CD4-positive, alpha-beta T cell treated with Interleukin-15 for 1 hour (primary cell): ENCODE data around the gene DCP2.

Experiments
- DNase-seq: peaks from one replicate; pipeline ENCODE4 v3.0.0-alpha.2; 2020

Gene DCP2

DNA sequence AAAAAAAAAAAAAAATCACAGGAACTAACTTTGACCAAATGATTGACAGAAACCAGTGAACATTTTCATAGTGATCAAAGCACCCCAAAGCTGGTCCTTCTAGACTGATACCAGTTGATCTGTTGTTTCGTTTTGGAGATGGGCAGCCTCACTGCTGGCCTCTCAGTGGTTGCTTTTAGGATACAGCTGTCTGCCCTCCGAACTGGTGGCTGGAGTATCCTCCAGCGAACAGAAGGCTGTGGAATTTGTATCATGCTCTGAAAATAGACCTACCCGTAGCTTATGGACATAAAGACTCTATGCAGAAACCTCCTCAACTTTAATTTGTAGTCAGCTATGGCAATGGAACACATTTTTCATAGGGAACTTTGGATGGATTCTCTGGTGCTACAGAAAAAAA is 49.0 kb downstream of the DCP2 start:
- no peak for DNase-seq

DNA sequence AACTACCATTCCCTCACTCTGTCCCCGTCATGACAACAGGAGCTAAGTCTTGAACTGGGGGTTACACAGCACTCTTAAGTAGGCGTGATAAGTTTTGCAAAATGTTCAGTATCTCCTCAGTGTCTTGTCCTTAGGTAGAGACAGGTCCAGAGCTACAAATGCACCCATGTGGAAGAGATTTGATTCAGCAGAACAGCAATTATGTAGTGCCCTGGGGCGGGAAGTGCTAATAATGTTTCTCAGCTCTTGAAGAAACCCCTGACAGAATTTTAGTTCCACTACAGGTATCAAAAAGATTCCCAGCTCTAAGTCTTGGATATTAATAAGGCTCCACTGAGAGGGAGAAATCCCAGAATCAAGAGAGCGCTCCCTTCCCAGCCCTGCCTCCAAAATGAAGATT is 49.6 kb downstream of the DCP2 start:
- DNase-seq = no peak

DNA sequence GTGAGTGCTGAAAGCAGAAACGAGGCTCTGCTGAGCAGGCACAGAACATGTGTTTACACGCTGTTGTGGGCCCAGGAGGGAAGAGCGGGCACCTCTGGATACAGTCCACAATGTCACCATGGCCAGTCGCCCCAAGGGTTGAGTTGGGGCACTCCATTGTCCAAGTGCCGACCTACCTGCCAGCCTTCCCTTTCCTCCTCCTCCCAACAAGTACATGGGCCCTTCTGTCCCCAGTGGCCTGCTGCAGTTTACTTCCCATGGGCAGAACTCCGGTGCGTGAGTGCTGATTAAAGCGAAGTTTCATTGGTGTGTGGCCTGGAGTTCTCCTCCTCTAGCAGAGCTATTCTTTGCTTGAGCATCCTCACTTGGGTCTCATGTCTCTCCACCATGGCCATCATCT is 50.4 kb downstream of the DCP2 start:
- no peak for DNase-seq

DNA sequence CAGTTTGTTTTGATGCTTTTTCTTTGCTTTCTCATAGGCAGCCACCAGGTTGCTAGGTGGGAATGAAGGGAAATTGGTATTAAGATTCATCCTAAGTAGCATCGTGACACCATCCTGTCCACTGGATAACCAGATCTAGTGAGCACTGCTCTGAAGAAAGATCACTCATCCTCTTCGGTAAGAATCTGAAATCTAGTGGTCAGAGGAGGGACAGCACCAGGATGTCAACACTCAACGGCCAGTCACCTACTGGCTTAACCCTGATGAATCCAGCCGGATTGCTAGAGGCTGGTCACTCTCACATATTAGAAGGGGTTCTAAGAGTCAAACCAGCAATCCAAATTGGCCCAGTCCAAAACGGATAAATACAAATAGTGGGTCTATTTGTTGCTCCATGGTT is 50.8 kb downstream of the DCP2 start:
- no peak for DNase-seq

DNA sequence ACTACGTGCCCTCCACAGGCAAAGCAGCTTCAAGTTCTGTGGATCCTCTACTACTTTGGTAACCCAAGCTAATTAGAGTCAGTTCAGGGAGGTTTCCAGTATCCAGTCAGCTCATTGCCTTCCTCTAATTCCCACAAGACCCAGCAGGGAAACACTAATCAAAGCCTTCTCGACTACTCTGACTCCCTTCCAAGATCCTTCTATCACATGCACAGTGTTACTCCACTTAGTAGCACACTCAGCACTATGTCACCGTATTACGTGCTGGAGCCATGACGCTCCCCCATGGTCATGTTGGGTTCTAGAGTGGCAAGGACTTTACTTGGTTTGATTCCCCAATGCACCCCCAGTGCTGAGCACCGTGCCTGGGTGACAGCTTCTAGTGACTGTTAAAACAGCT is 53.0 kb downstream of the DCP2 start:
- DNase-seq = no peak

DNA sequence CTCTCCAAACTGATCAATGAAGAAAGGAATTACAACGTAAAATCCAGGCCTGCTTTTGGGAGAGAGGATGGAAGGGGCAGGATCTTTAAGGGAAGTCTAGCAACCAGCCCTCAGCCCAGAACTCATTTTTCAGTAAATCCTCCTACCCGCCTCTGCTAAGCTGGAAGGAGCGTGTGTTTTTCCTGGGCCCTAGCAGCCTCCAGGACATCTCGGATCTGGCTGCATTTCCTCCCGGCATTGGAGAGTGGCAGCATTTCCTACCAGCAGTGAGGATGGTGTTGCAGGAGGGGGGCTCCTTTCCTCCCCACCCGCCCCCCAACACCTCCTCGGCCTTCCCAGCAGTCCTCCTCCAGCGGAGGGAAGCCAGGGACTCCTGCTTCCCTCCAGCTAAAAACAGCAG is 54.5 kb downstream of the DCP2 start:
- no peak for DNase-seq

DNA sequence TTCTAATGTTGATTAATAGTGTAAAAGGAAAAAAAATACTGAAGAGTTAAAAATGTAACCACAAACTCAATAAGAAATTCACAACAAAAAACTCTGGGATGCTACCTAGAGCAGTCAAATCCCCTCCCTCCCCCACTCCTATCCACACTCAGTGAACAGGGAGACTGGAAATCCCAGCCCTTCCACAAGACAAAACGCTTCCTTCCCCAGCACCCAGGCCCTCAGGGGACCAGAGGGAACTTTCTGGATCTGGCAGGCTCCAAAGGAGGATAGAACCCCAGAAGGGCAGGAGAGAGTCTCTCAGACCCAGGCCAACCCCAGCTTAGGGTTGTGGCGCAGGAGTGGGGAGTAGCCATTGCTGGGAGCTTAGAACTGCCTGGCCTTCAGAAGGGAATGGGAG is 55.0 kb downstream of the DCP2 start:
- no peak for DNase-seq

DNA sequence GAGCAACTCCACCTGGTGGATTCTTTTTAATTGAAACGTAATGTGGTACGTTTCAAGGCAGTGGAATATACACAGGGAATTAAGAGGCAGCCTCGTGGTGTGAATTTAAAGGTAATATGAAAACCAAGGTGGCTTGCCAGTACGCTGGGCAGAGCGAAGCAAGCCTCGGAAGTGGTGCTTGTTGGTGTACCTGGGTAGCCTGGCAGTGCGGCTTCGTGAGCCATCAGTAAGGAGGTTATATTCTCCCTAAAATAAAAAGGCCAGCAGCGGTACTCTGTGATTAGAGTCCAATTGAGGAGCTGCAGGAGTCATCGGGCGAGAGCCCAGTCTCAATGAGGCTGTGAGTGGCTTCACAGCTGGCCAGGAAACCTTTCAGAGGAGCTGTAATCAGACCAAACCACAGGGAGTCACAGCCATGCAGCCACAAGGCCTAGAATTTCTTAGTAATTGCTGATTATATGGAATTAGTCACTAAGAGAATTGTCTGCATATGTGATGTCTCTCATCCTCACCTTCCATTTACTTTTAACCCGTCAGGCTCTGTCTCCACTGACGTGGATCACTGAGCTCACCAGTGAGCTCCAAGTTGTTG is 57.7 kb downstream of the DCP2 start:
- no peak for DNase-seq

DNA sequence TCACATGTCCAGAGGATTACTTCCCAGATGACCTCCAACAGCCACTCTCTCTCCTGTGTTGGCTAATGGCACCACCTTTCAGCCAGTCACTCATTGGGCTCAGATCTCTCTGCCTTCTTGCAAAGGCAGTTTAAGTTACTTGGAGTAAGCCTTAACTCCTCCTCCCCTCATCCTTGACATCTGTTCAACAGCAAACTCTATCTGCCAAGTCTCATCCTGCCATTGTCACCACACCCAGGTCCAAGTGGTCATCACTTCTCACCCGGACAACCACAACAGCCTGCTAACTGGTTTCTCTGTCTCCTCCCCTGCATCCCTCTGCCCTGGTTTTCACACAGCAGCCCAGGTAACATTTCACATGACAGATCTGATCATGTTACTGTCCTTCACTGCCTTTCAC is 58.5 kb downstream of the DCP2 start:
- no peak for DNase-seq

DNA sequence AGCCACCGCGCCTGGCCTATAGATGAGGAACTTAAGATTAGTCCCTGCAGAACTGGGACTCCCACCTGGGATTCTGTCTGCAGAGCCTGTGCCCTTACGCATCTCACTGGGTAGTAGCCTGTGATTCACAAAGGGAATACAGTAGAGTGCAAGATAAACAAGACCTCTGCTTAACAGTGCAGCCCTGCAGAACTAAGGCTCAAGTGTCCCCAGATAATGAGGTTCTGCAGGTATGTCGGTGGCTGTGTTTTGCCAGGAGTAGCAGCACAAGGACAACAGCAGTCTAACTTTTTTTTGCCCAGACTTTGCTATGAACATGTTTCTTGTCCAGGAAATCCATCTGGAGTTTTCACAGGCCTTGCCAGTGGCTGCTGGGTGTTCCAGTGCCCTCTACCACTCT is 59.7 kb downstream of the DCP2 start:
- no peak for DNase-seq

DNA sequence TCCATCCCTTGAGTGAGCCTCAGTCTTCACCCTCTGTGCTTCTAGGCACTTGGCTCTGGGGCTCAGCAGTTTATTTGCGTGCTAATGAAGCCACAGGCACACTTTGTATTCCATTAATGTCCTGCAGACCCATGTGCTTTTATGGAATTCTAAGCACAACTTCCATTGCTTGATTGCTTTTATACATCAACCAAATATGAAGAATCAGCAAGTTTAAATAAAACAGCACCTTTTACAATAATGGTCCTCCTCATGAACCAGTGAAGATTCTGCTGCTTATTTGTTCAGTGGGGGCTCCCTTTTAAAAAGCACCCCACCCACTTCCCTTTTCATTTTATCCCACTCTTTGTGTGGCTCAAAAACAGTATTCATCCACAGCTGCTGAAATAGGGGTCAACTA is 60.2 kb downstream of the DCP2 start:
- no peak for DNase-seq

DNA sequence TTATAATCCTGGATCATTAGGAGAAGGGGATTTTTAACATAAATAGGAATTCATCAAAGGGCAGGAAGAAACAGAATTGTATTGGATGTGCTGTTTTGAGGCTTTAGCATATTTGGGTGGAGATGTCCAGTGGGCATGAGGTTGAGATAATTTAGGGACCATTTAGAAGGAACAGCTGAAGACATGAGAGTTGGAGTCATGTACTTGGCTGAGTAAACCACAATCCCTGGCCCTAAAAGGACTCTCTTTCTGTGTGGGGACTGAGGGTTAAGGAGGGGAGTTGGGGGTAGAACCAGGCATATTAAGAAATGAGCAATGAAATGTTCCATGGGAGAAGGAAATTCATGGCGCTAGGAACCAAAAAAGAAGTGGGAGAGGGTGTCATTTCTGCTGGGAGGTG is 61.5 kb downstream of the DCP2 start:
- no peak for DNase-seq

DNA sequence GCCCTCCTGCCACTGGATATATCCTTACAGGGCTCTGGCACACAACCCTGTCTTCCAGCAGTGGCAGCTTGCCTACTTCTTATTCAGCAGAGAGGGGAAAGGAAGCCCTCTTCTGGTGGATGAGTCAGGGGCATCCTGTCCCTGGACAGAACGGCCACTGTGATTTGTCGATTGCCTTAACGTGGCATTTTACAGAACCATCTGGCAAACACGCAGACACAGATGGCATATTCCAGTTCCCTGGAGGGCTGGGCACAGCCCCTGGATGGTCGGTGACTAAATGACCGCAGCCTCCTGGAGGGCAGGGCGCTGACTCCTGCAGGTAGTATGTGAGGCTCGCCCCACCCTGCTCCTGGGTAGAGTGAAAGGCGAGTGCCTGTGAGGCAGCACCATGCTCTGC is 62.1 kb downstream of the DCP2 start:
- no peak for DNase-seq

DNA sequence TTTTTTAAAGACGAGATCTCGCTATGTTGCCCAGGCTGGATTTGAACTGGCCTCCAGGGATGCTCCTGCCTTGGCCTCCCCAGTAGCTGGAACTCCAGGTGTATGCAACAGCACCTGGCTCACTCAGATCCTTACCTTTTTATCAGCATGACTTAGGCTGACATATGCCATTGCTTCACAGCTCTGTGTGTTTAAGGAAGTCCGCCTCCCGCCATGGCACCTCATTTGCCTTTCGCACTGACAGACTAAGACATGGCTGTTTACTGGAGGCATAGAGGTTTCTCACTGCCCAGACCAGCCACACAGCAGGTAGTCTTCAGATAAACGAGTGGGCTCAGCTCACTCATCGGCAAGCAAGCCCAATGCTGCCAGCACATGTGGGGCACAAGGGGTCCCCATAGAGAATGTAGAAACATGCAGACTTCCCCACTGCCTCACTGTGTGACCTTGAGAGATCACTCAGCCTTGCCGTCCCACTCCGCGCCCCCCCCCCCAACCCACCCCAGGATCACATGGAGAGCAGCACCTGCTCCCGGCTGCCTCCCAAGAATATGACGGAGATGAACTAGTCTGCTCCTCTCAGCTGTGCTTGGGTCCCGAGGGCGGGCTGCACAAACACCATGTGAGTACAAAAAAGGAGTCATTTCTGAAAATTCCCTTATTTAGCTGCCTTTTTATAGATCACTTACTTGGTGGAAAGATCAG is 62.8 kb downstream of the DCP2 start:
- no peak for DNase-seq

DNA sequence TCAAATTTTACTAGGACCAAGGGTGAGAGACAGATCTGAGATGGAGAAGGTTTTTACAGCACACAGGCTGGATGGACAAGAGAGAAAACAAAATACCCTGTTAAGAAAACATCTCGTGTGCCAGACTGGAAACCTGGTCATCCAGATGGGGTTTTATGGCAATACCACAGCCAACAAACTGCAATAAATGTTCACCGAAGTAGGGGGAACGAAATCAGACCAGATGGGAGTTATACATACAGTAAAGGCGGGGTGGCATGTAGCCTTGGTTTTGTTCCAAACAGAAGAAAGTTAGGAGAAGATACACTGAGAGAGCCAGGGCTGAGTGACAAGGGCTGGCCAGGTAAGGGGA is 63.3 kb downstream of the DCP2 start:
- no peak for DNase-seq

DNA sequence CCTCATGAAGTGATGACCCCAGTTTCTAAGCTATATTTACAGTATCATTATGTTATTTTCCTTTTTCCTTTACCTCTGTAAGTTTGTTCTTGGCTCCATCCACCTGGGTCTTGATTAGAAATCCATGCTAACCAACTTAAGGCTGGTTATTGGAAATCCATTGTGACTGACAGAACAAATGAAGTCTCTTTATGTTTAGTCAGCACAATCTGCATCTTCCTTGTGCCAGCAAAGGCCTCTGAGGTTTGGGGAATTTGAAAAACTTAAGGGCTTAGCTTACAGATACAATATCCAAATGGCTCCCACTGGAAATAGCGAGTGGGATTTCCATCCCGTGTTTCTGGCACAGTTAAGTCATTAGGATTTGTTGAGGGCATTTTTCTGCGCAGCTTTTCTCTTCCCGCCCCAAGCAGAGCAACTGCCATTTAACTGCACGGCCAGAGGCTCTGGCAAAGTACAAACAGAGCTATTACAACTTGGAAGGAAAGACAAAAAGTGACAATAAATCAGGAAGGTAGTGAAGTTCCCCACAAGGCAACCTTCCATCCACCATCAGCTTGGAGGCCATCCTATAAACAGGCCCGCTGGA is 64.2 kb downstream of the DCP2 start:
- DNase-seq = no peak

DNA sequence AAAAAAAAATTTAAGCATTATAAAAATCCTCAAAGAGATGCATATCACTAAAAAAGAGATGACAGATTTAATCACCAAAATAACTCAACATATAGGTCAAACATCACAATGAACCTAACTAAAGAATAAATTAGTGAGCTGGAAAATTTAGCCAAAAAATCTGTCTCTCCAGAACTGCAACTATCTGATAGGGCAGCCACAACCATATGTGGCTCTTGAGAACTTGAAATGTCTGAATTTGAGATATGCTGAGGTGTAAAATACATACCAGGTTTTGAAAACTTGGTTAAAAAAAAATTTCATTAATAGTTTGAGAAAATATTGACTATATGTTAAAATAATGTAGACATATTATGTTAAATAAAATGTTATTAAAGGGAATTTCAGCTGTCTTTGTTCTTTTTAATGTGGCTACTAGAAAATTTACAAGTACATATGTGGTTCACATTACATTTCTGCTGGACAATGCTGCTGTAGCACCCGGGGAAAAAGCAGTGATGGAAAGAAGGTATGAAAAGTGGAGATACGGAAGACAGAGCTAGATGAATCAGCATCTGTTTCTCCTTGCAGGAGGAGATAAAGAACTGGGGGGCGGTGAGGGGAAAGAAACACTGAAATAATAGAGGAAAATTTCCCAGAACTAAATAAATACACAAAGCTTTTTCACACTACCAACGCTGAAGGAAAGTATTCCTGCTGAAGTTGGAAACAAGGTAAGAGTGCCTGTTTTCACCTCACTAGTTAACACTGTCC is 66.1 kb downstream of the DCP2 start:
- DNase-seq = no peak

DNA sequence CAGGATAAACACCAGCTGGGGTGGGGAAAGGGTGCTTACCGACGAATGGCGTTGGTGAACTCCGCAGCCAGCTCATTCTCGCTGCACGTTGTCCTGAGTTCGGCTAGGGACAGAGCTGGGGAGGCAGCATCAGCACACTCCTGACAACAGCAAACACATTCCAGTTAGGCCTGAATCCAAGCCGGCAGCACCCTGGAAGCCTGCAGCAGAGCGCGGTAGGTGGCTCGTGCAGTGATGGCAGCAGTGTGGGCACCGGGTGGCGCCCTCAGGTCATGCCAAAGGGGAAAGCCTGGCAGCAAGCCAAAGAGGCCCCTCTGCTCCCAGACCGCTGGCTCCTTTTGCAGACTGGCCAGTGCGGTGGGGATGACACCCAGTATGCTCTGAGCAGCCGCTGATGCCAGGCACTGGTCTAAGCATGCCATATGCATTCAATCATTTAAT is 66.9 kb downstream of the DCP2 start:
- no peak for DNase-seq

DNA sequence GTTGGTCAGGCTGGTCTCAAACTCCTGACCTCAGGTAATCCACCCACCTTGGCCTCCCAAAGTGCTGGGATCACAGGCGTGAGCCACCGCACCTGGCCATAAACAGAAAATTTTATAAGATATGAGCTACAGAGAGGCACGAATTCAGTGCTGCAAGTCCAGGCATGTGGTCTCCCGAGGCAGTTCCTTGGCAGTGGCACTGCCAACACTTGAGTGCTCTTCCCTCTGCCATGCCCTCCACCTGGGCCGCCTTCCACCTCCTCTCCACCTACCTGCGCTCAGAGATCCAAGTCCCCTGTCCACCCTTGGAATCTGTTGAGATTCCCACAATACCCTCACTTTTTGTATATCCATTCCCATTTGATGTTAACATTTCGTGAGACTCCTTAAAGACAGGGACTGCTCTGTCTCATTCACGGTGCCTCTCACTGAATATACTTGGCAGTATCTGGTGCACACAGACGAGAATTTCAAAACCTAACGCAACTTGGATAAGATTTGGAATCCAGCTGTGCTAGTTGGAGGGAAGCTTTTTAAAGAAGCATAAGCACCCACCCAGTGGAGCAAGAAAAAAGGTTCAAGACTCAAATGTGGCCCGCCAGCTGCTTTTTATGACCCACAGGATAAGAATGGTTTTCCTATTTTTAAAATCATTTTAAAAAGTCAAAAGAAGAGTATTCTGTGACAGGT is 68.3 kb downstream of the DCP2 start:
- DNase-seq = no peak

DNA sequence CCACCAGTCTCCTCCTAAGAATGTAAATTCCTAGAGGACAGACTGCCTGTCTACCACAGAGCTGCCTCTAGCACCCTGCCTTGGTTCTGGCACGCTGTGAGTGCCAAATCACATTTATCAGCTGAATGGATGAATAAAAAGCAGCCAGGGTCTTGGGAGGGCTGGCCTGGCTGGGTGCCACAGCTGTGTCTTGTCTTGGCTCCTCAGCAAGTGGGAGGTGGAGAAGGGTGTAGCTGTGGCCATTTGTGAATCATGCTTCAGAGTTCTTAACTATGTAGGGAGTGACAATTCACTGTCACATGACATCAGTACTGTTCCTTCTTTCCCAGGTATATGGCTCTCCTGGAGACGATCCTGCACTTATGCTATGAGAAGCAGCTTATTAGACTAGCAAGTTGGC is 70.6 kb downstream of the DCP2 start:
- DNase-seq = no peak

DNA sequence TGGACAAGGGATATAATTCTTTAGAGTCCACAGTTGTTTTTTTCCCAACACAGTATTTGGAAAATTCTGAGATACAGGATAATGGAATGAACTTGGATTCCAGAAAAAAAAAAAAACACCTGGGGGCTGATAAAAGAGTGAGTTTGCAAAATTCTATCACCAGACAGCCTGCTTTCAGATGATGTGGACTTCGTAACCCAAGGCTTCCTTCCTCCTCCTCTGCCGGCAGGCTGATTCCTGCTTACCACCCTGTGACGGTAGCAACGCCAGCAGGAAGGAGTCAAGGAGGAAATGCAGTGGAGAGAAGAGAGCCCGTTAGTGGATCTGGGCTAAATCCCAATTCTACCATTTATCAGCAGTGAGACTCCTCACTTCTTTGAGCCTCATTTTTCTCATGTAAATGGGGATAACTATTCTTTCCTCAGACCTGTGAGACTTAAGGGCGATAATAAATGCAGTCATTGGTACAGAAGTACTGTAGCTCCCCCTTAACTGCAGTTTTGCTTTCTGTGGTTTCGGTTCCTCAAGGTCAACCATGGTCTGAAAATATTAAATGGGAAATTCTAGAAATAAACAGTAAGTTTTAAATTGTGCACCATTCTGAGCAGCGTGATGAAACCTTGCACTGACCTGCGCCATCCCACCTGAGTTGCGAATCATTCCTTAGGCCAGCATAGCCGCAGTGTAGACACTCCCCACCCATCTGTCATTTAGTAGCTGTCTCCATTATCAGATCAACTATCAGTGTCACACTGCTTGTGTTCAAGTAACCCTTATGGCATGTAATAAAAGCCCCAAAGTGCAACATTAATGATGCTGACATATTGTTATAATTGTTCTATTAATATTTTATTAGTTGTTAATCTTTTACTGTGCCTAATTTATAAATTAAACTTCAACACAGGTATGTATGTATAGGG is 71.4 kb downstream of the DCP2 start:
- no peak for DNase-seq

DNA sequence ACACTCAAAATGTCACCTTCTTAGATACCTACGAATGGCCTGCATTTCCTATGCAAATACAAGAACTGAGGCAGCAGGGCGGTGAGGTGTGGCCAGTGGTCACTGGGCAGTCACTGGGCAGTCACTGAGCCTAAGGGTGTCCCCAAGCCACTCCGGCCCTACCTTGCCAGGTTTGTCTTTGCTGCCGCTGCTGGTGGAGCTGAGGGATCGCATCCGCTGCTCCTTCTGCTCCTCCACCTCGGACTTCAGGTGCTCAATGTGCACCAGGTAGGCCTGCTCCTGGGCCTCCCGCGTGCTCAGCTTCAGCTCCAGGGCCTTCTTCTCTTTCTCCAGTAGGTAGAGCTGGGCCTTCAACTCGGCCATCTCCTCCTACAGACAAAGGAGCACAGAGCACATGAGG is 72.3 kb downstream of the DCP2 start:
- no peak for DNase-seq
